HepG2 (cell line): ENCODE results near the gene CRY1. TPM values are rescaled to one million over a fixed set of nuclear protein-coding genes. Genes with fewer than 3 reads are reported as not detected.

Source experiments
- ATF7 ChIP-seq, 2 experiments: fragments of 450-650 bp in 1 of 2; sonication (generic) in 1 of 2; formaldehyde crosslinking in 1 of 2; IDR thresholded peaks; 2 replicates each; pipeline versions ENCODE4 v1.4.0 to v1.6.1; 2016 to 2020; ENCODE audit warnings: antibody characterized with exemption in 1 of 2, mild to moderate bottlenecking in 1 of 2, missing genetic modification reagents in 1 of 2
- BRF2 ChIP-seq: sonication (generic); formaldehyde crosslinking; IDR thresholded peaks from 2 replicates; pipeline ENCODE4 v1.8.1; 2022; ENCODE audit warnings: mild to moderate bottlenecking, missing genetic modification reagents
- CBX1 ChIP-seq: IDR thresholded peaks from one replicate; pipeline ENCODE4 v1.6.1; 2016; ENCODE audit warnings: antibody characterized with exemption, low read depth
- CREM ChIP-seq, 2 experiments: sonication (generic) in 1 of 2; formaldehyde crosslinking in 1 of 2; IDR thresholded peaks; 2 replicates each; pipeline versions ENCODE4 v1.4.0 to v1.6.1; 2016 to 2020; ENCODE audit warnings: antibody characterized with exemption in 1 of 2, mild to moderate bottlenecking in 1 of 2, missing genetic modification reagents in 1 of 2
- EP300 ChIP-seq, 3 experiments: sonication (generic) in 1 of 3; formaldehyde crosslinking in 1 of 3; IDR thresholded peaks; 2 replicates each; pipeline versions ENCODE4 v1.5.1 to v1.6.1; 2011 to 2020; ENCODE audit warnings: low read depth in 2 of 3, low read length in 2 of 3, borderline replicate concordance in 1 of 3, improper control_type of control experiment in 1 of 3, mild to moderate bottlenecking in 1 of 3, missing genetic modification reagents in 1 of 3, moderate library complexity in 1 of 3
- ESRRA ChIP-seq: sonication (generic); formaldehyde crosslinking; IDR thresholded peaks from 2 replicates; pipeline ENCODE4 v1.5.1; 2020; ENCODE audit warnings: mild to moderate bottlenecking, low read depth, missing genetic modification reagents
- KDM4B ChIP-seq: sonication (generic); formaldehyde crosslinking; IDR thresholded peaks from 2 replicates; pipeline ENCODE4 v1.4.0; 2020; ENCODE audit warnings: missing genetic modification reagents
- NR2F1 ChIP-seq, 2 experiments: fragments of 450-650 bp in 1 of 2; formaldehyde crosslinking in 1 of 2; IDR thresholded peaks; 2 replicates each; pipeline versions ENCODE4 v1.5.0 to v1.6.1; 2016 to 2020; ENCODE audit warnings: mild to moderate bottlenecking in 1 of 2, missing compliant biosample characterization in 1 of 2, missing genetic modification reagents in 1 of 2, moderate library complexity in 1 of 2
- PHF21A ChIP-seq: sonication (generic); formaldehyde crosslinking; IDR thresholded peaks from 2 replicates; pipeline ENCODE4 v1.5.0; 2020; ENCODE audit warnings: mild to moderate bottlenecking, missing genetic modification reagents
- PITX1 ChIP-seq: sonication (generic); formaldehyde crosslinking; IDR thresholded peaks from 2 replicates; pipeline ENCODE4 v1.5.1; 2020; ENCODE audit warnings: mild to moderate bottlenecking, missing genetic modification reagents
- POLR2A ChIP-seq, 2 experiments: IDR thresholded peaks; 2 replicates each; pipeline ENCODE4 v1.6.1; 2011; ENCODE audit warnings: low read depth in 2 of 2, low read length in 2 of 2, mild to moderate bottlenecking in 1 of 2, moderate library complexity in 1 of 2; ENCODE audit not compliant: insufficient read depth in 1 of 2
- POLR2AphosphoS5 ChIP-seq: IDR thresholded peaks from 2 replicates; pipeline ENCODE4 v1.6.1; 2012; ENCODE audit warnings: low read depth, low read length
- POLR2G ChIP-seq: fragments of 200-400 bp; formaldehyde crosslinking; IDR thresholded peaks from 2 replicates; pipeline ENCODE4 v1.6.1; 2018; ENCODE audit warnings: mild to moderate bottlenecking, low read depth, low read length, moderate library complexity
- SNAI1 ChIP-seq: sonication (generic); formaldehyde crosslinking; IDR thresholded peaks from 2 replicates; pipeline ENCODE4 v1.5.0; 2020; ENCODE audit warnings: mild to moderate bottlenecking, missing genetic modification reagents, borderline replicate concordance
- TBX2 ChIP-seq: sonication (generic); formaldehyde crosslinking; IDR thresholded peaks from 2 replicates; pipeline ENCODE4 v1.5.0; 2020; ENCODE audit warnings: missing genetic modification reagents, mild to moderate bottlenecking, borderline replicate concordance
- TBX3 ChIP-seq: fragments of 450-650 bp; IDR thresholded peaks from 2 replicates; pipeline ENCODE4 v1.6.1; 2017; ENCODE audit warnings: antibody characterized with exemption, mild to moderate bottlenecking, inconsistent platforms, borderline replicate concordance
- ZBTB3 ChIP-seq: sonication (generic); formaldehyde crosslinking; IDR thresholded peaks from 2 replicates; pipeline ENCODE4 v1.4.0; 2020; ENCODE audit warnings: low read depth, mild to moderate bottlenecking, moderate library complexity, missing genetic modification reagents, borderline replicate concordance
- ZNF333 ChIP-seq: sonication (generic); formaldehyde crosslinking; IDR thresholded peaks from 2 replicates; pipeline ENCODE4 v1.4.0; 2020; ENCODE audit warnings: mild to moderate bottlenecking, missing genetic modification reagents, borderline replicate concordance
- ZNF335 ChIP-seq: sonication (generic); formaldehyde crosslinking; IDR thresholded peaks from 2 replicates; pipeline ENCODE4 v1.4.0; 2020; ENCODE audit warnings: missing genetic modification reagents
- ZNF430 ChIP-seq: sonication (generic); formaldehyde crosslinking; IDR thresholded peaks from 2 replicates; pipeline ENCODE4 v1.9.0; 2021; ENCODE audit warnings: mild to moderate bottlenecking, missing genetic modification reagents
- ZNF691 ChIP-seq: sonication (generic); formaldehyde crosslinking; IDR thresholded peaks from 2 replicates; pipeline ENCODE4 v1.4.0; 2020; ENCODE audit warnings: missing genetic modification reagents, low read depth, mild to moderate bottlenecking, borderline replicate concordance
- ZSCAN12 ChIP-seq: sonication (generic); formaldehyde crosslinking; IDR thresholded peaks from 2 replicates; pipeline ENCODE4 v1.9.0; 2021; ENCODE audit warnings: mild to moderate bottlenecking, missing genetic modification reagents
- polyA plus RNA-seq, 8 experiments: library from polyadenylated mRNA; depleted of rRNA in 3 of 8; stranded (reverse) in 7 of 8; unstranded in 1 of 8; fragments of >200 nt; fragmentation: Illumina TruSeq in 4 of 8; extraction: Trizol in 4 of 8; gene quantifications; 2 replicates each; pipeline versions ENCODE4 v1.2.1 to v1.2.3, GENCODE V29; 2011 to 2016; ENCODE audit warnings: low read depth in 4 of 8, missing spikeins in 1 of 8, mixed read lengths in 1 of 8; ENCODE audit not compliant: insufficient read depth in 1 of 8
- total RNA-seq, 5 experiments: library from RNA; depleted of rRNA; stranded (reverse); fragments of >200 nt; fragmentation: Illumina TruSeq; extraction: Trizol; gene quantifications; 2 replicates each; pipeline ENCODE4 v1.2.3, GENCODE V29; 2016; ENCODE audit warnings: low read depth in 1 of 5
- TF ChIP-seq, protein P1 (sequence below): sonication (generic); formaldehyde crosslinking; IDR thresholded peaks from 2 replicates; pipeline ENCODE4 v1.5.0; 2020; ENCODE audit warnings: mild to moderate bottlenecking, missing genetic modification reagents

The CRY1 gene
- total and polyA plus RNA-seq, 2 of the 13 experiments (the other 11 are each of a cell fraction or from before 2014, with no cell fraction given), result 11.4 to 13.9 TPM

GRCh38 chr12:106955377-106956047 lies 137.8 kb downstream of the CRY1 start, which contains the start of gene TMEM263 (continued):
- peak; percentile 68; the same call in 1 of the 2 replicates for TF ChIP-seq ZNF335 (CRISPR knock-in tag)
- peak; percentile 73 for TF ChIP-seq PHF21A
- peak; percentile 86 for TF ChIP-seq POLR2G
- 0 out of 2 replicates have a peak, but pooled peaks have one; percentile 42 for TF ChIP-seq CREM (IDR thresholded peaks at IDR 0.05)
- TF ChIP-seq CREM (CRISPR knock-in tag; IDR thresholded peaks at IDR 0.05), result no peak
- no peak for TF ChIP-seq NR2F1 (CRISPR knock-in tag; IDR thresholded peaks at IDR 0.05)
- no peak; the same call in 1 of the 2 replicates for TF ChIP-seq ZNF691 (CRISPR knock-in tag)
- TF ChIP-seq POLR2A (IDR thresholded peaks at IDR 0.05; ENCODE audit: insufficient read depth in 1 of 2, low read depth in 2 of 2, low read length in 2 of 2), result peak; percentile 81 to 96
- TF ChIP-seq ZNF333 (CRISPR knock-in tag), result no peak
- peak; percentile 81 for TF ChIP-seq POLR2AphosphoS5
- TF ChIP-seq ZSCAN12 (CRISPR knock-in tag), result no peak; the same call in 1 of the 2 replicates
- TF ChIP-seq BRF2 (CRISPR knock-in tag), result peak; percentile 94; the same call in 1 of the 2 replicates
- TF ChIP-seq ZNF430 (CRISPR knock-in tag), result no peak
- TF ChIP-seq SNAI1, result no peak
- no peak for TF ChIP-seq TBX3
- TF ChIP-seq CBX1, result no peak
- TF ChIP-seq TBX2, result peak; percentile 68; the same call in 1 of the 2 replicates
- TF ChIP-seq, protein P1, sequence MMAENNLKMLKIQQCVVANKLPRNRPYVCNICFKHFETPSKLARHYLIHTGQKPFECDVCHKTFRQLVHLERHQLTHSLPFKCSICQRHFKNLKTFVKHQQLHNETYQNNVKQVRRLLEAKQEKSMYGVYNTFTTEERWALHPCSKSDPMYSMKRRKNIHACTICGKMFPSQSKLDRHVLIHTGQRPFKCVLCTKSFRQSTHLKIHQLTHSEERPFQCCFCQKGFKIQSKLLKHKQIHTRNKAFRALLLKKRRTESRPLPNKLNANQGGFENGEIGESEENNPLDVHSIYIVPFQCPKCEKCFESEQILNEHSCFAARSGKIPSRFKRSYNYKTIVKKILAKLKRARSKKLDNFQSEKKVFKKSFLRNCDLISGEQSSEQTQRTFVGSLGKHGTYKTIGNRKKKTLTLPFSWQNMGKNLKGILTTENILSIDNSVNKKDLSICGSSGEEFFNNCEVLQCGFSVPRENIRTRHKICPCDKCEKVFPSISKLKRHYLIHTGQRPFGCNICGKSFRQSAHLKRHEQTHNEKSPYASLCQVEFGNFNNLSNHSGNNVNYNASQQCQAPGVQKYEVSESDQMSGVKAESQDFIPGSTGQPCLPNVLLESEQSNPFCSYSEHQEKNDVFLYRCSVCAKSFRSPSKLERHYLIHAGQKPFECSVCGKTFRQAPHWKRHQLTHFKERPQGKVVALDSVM (CRISPR knock-in tag), result no peak
- no peak for TF ChIP-seq PITX1 (CRISPR knock-in tag)
- TF ChIP-seq KDM4B (CRISPR knock-in tag), result no peak
- no peak for TF ChIP-seq EP300 (IDR thresholded peaks at IDR 0.05; ENCODE audit: low read depth in 2 of 2, low read length in 2 of 2)
- TF ChIP-seq EP300 (CRISPR knock-in tag; IDR thresholded peaks at IDR 0.05; ENCODE audit: borderline replicate concordance), result no peak; the same call in 1 of the 2 replicates
- TF ChIP-seq ZBTB3, result no peak
- 0 out of 2 replicates have a peak, but pooled peaks have one; percentile 48 for TF ChIP-seq ESRRA (CRISPR knock-in tag)
- no peak for TF ChIP-seq ATF7 (IDR thresholded peaks at IDR 0.05)
- TF ChIP-seq ATF7 (CRISPR knock-in tag; IDR thresholded peaks at IDR 0.05), result 0 out of 2 replicates have a peak, but pooled peaks have one; percentile 14
